22Rv1 (cell line): ENCODE measurements around the gene ANO10.

ENCODE experiments used
- CTCF ChIP-seq: fragments of 450-650 bp; IDR thresholded peaks from 2 replicates; pipeline ENCODE4 v1.5.1; 2017; ENCODE audit warnings: mild to moderate bottlenecking
- ZFX ChIP-seq: fragments of 450-650 bp; IDR thresholded peaks from 2 replicates; pipeline ENCODE4 v1.6.1; 2017; ENCODE audit warnings: antibody characterized with exemption, borderline replicate concordance

GRCh38 chr3:43526956-43527355 is 94.9 kb downstream of the ANO10 start:
- TF ChIP-seq CTCF (no peak), ZFX (no peak)
